Esophagus muscularis mucosa (tissue), 3 donors: ENCODE results near the gene SLC30A2.

Experiments used
- CTCF ChIP-seq, 3 experiments: fragments of 200-600 bp in 2 of 3; fragments of 450-650 bp in 1 of 3; sonication (generic) in 2 of 3; IDR thresholded peaks; one replicate each; pipeline ENCODE4 v1.5.1; 2017 to 2019; ENCODE audit warnings: antibody characterized with exemption in 3 of 3, mild to moderate bottlenecking in 2 of 3, moderate library complexity in 1 of 3
- POLR2A ChIP-seq: fragments of 450-650 bp; IDR thresholded peaks from one replicate; pipeline ENCODE4 v1.6.1; 2017; ENCODE audit warnings: antibody characterized with exemption, moderate library complexity, mild to moderate bottlenecking, low read depth

- TF ChIP-seq CTCF (IDR thresholded peaks at IDR 0.05) (no peak), POLR2A (no peak)
These were observed 11.3 kb upstream of the SLC30A2 start for GRCh38 chr1:26057189-26057588.
